OCI-LY1 (cell line): ENCODE measurements around the gene SLC24A3.

Source experiments
- H2AFZ ChIP-seq: fragments of 200-600 bp; sonication (generic), shearing (Covaris generic); 2 replicates; pipeline ENCODE4 v1.6.0; 2014; ENCODE audit warnings: antibody characterized with exemption, mild to moderate bottlenecking, low read length
- H3F3A ChIP-seq: fragments of 200-600 bp; sonication (generic), shearing (Covaris generic); 2 replicates; pipeline ENCODE4 v1.6.0; 2014; ENCODE audit warnings: mild to moderate bottlenecking, antibody characterized with exemption, low read length, moderate library complexity; ENCODE audit not compliant: insufficient read depth
- H3K27ac ChIP-seq: fragments of 200-600 bp; sonication (generic); 2 replicates; pipeline ENCODE4 v1.5.1; 2014; ENCODE audit warnings: low read length, mixed run types, mild to moderate bottlenecking, low read depth; ENCODE audit not compliant: poor library complexity, severe bottlenecking
- H3K27me3 ChIP-seq: fragments of 200-600 bp; sonication (generic); 2 replicates; pipeline ENCODE4 v1.6.0; 2014; ENCODE audit warnings: antibody characterized with exemption, mild to moderate bottlenecking, low read length, moderate library complexity; ENCODE audit not compliant: insufficient read depth
- H3K36me3 ChIP-seq: fragments of 200-600 bp; sonication (generic); 2 replicates; pipeline ENCODE4 v1.6.1; 2014; ENCODE audit warnings: mild to moderate bottlenecking, antibody characterized with exemption, low read length, moderate library complexity, mixed read lengths; ENCODE audit not compliant: insufficient read depth
- H3K4me1 ChIP-seq: fragments of 200-600 bp; sonication (generic); 2 replicates; pipeline ENCODE4 v1.5.1; 2014; ENCODE audit warnings: mild to moderate bottlenecking, low read length, moderate library complexity; ENCODE audit not compliant: insufficient read depth, severe bottlenecking
- H3K4me2 ChIP-seq: fragments of 200-600 bp; sonication (generic), shearing (Covaris generic); 2 replicates; pipeline ENCODE4 v1.6.1; 2014; ENCODE audit warnings: low read length
- H3K4me3 ChIP-seq: fragments of 200-600 bp; sonication (generic); 2 replicates; pipeline ENCODE4 v1.5.1; 2014; ENCODE audit warnings: low read length, low read depth, mild to moderate bottlenecking, mixed read lengths; ENCODE audit not compliant: poor library complexity, severe bottlenecking
- H3K79me2 ChIP-seq: fragments of 200-600 bp; shearing (Covaris generic); 2 replicates; pipeline ENCODE4 v1.6.1; 2016; ENCODE audit warnings: mixed run types, low read length, mixed read lengths; ENCODE audit not compliant: insufficient read depth
- H3K9ac ChIP-seq: fragments of 200-600 bp; sonication (generic), shearing (Covaris generic); 2 replicates; pipeline ENCODE4 v1.6.1; 2014; ENCODE audit warnings: mild to moderate bottlenecking, low read length, mixed read lengths
- H3K9me2 ChIP-seq: fragments of 200-600 bp; sonication (generic), shearing (Covaris generic); 2 replicates; pipeline ENCODE4 v1.6.1; 2014; ENCODE audit warnings: low read depth, mild to moderate bottlenecking, low read length, mixed read lengths
- H3K9me3 ChIP-seq: fragments of 200-600 bp; shearing (Covaris generic); 2 replicates; pipeline ENCODE4 v1.6.1; 2014; ENCODE audit warnings: low read length, mixed read lengths
- H4K20me1 ChIP-seq: fragments of 200-600 bp; sonication (generic), shearing (Covaris generic); 2 replicates; pipeline ENCODE4 v1.6.0; 2016; ENCODE audit warnings: mild to moderate bottlenecking, low read length; ENCODE audit not compliant: insufficient read depth
- CTCF ChIP-seq: fragments of 200-600 bp; sonication (generic), shearing (Covaris generic); IDR thresholded peaks from 2 replicates; pipeline ENCODE4 v1.5.1; 2017; ENCODE audit warnings: mild to moderate bottlenecking, antibody characterized with exemption, low read length, moderate library complexity, mixed read lengths
- EZH2 ChIP-seq: fragments of 200-600 bp; sonication (generic), shearing (Covaris generic); IDR thresholded peaks from 2 replicates; pipeline ENCODE4 v1.8.0; 2017; ENCODE audit warnings: borderline replicate concordance, mixed run types, mild to moderate bottlenecking, antibody characterized with exemption, low read length, moderate library complexity, mixed read lengths

The SLC24A3 gene

GRCh38 chr20:19431316-19431700, 218.9 kb downstream of the SLC24A3 start:
- Histone ChIP-seq H3K36me3 (no peaks in the 10 kb centered on the region), H4K20me1 (no peaks in the 10 kb centered on the region), H3K9me2 (no peaks in the 10 kb centered on the region), H3K9me3 (no peaks in the 10 kb centered on the region), H3K4me1 (no peaks in the 10 kb centered on the region), H3K27ac (no peak overlapping the region), H3F3A (no peaks in the 10 kb centered on the region), H3K4me3 (no peak overlapping the region), H3K79me2 (no peaks in the 10 kb centered on the region), H2AFZ (no peak overlapping the region), H3K27me3 (no peaks in the 10 kb centered on the region), H3K9ac (no peak overlapping the region), H3K4me2 (no peak overlapping the region)
- TF ChIP-seq CTCF, result no peak
- no peak for TF ChIP-seq EZH2

GRCh38 chr20:19431906-19432305, 219.5 kb downstream of the SLC24A3 start:
- no peak overlapping the region for H3K4me3 ChIP-seq
- no peaks in the 10 kb centered on the region for H3K9me3 ChIP-seq
- H3K9ac ChIP-seq, result no peak overlapping the region
- H2AFZ ChIP-seq, result no peak overlapping the region
- TF ChIP-seq CTCF (no peak), EZH2 (no peak)
- H3F3A ChIP-seq, result no peaks in the 10 kb centered on the region
- H3K4me1 ChIP-seq, result no peaks in the 10 kb centered on the region
- no peaks in the 10 kb centered on the region for H3K27me3 ChIP-seq
- H3K4me2 ChIP-seq, result no peak overlapping the region
- no peaks in the 10 kb centered on the region for H3K36me3 ChIP-seq
- H4K20me1 ChIP-seq, result no peaks in the 10 kb centered on the region
- H3K79me2 ChIP-seq, result no peaks in the 10 kb centered on the region
- no peak overlapping the region for H3K27ac ChIP-seq
- no peaks in the 10 kb centered on the region for H3K9me2 ChIP-seq

GRCh38 chr20:19433371-19434350, 221.2 kb downstream of the SLC24A3 start:
- no peak overlapping the region for H3K4me3 ChIP-seq
- no peaks in the 10 kb centered on the region for H3K27me3 ChIP-seq
- no peaks in the 10 kb centered on the region for H3K9me2 ChIP-seq
- no peaks in the 10 kb centered on the region for H3F3A ChIP-seq
- H4K20me1 ChIP-seq, result no peaks in the 10 kb centered on the region
- H3K27ac ChIP-seq, result no peak overlapping the region
- H2AFZ ChIP-seq, result no peak overlapping the region
- no peak overlapping the region for H3K9ac ChIP-seq
- TF ChIP-seq EZH2, result no peak
- TF ChIP-seq CTCF, result no peak
- H3K4me1 ChIP-seq, result no peaks in the 10 kb centered on the region
- H3K36me3 ChIP-seq, result no peaks in the 10 kb centered on the region
- no peak overlapping the region for H3K4me2 ChIP-seq
- H3K79me2 ChIP-seq, result no peaks in the 10 kb centered on the region
- no peaks in the 10 kb centered on the region for H3K9me3 ChIP-seq
